Suprapubic skin (tissue), 4 donors: ENCODE measurements around the gene LZTS3. TPM values are rescaled to one million over a fixed set of nuclear protein-coding genes. Genes with fewer than 3 reads are reported as not detected.
A peak's percentile ranks its signal among the peaks of the same experiment; 100 is the strongest.
"Not testable (repeated sequence)": the region's sequence is repeated elsewhere in the genome, so short reads cannot be mapped to it uniquely, and the experiment has no call there.

Experiments used
- DNase-seq, 2 donors: peaks; one replicate each; pipeline ENCODE4 v3.0.0-alpha.2; 2019; ENCODE audit warnings: low spot score in 2 of 2
- H3K27ac ChIP-seq: fragments of 200-600 bp; sonication (generic); one replicate; pipeline ENCODE4 v1.5.1; 2019
- H3K27me3 ChIP-seq: fragments of 200-600 bp; sonication (generic); one replicate; pipeline ENCODE4 v1.5.1; 2019
- H3K36me3 ChIP-seq: fragments of 200-600 bp; sonication (generic); one replicate; pipeline ENCODE4 v1.5.1; 2019
- H3K4me1 ChIP-seq: fragments of 200-600 bp; sonication (generic); one replicate; pipeline ENCODE4 v1.5.1; 2019
- H3K4me3 ChIP-seq: fragments of 200-600 bp; sonication (generic); one replicate; pipeline ENCODE4 v1.5.1; 2019; ENCODE audit warnings: mild to moderate bottlenecking
- H3K9me3 ChIP-seq: fragments of 200-600 bp; sonication (generic); one replicate; pipeline ENCODE4 v1.5.1; 2019
- CTCF ChIP-seq, 2 donors: fragments of 200-600 bp in 1 of 2; fragments of 450-650 bp in 1 of 2; sonication (generic) in 1 of 2; IDR thresholded peaks; one replicate each; pipeline ENCODE4 v1.5.1; 2016 to 2019; ENCODE audit warnings: antibody characterized with exemption in 2 of 2, mild to moderate bottlenecking in 1 of 2, moderate library complexity in 1 of 2
- EP300 ChIP-seq: sonication (generic); formaldehyde crosslinking; IDR thresholded peaks from one replicate; pipeline ENCODE4 v1.6.1; 2017; ENCODE audit warnings: antibody characterized with exemption
- POLR2A ChIP-seq, 2 donors: fragments of 450-650 bp; IDR thresholded peaks; one replicate each; pipeline ENCODE4 v1.6.1; 2017; ENCODE audit warnings: antibody characterized with exemption in 2 of 2, mild to moderate bottlenecking in 2 of 2, moderate library complexity in 2 of 2
- POLR2AphosphoS5 ChIP-seq, 3 donors: sonication (generic); formaldehyde crosslinking; IDR thresholded peaks; one replicate each; pipeline ENCODE4 v1.6.1; 2017; ENCODE audit warnings: antibody characterized with exemption in 3 of 3
- WGBS: methylation state at CpG from one replicate; pipeline ENCODE4 v1.1.5; 2018; 5-methylcytosine and 5-hydroxymethylcytosine counted together
- total RNA-seq, 4 donors: library from RNA; depleted of rRNA; stranded (reverse); fragments of >200 nt; gene quantifications; one replicate each; pipeline ENCODE4 v1.1.0, GENCODE V29; 2016

The LZTS3 gene
- total RNA-seq, 4 donors from 2014 or later = 4.8 to 9.3 (median 6.7) TPM

GRCh38 chr20:3123542-3123941 lies 49.8 kb downstream of the LZTS3 start:
- no peak overlapping the region for H3K27ac ChIP-seq
- WGBS = 65% methylated on average over 1 of the region's 1 CpG
- H3K36me3 ChIP-seq = peaks cover 41% of the 10 kb centered on the region
- H3K4me3 ChIP-seq = no peak overlapping the region
- TF ChIP-seq POLR2AphosphoS5 (IDR thresholded peaks at IDR 0.05) (no peak), EP300 (no peak)
- H3K27me3 ChIP-seq = no peaks in the 10 kb centered on the region
- DNase-seq = peak in 1 of 2 donors; percentile 5
- no peaks in the 10 kb centered on the region for H3K9me3 ChIP-seq
- H3K4me1 ChIP-seq = no peaks in the 10 kb centered on the region

GRCh38 chr20:3121955-3122610 lies 51.3 kb downstream of the LZTS3 start:
- Histone ChIP-seq H3K27me3 (no peaks in the 10 kb centered on the region), H3K36me3 (peaks cover 41% of the 10 kb centered on the region), H3K4me3 (no peak overlapping the region), H3K4me1 (peaks cover 5% of the 10 kb centered on the region), H3K27ac (no peak overlapping the region), H3K9me3 (no peaks in the 10 kb centered on the region)
- DNase-seq = peak in 1 of 2 donors; percentile 41
- no peak for TF ChIP-seq POLR2A (IDR thresholded peaks at IDR 0.05)
- TF ChIP-seq CTCF (IDR thresholded peaks at IDR 0.05) = no peak
- no peak for TF ChIP-seq EP300
- TF ChIP-seq POLR2AphosphoS5 (IDR thresholded peaks at IDR 0.05) = no peak
- 93% methylated on average over 7 of the region's 12 CpGs for WGBS

GRCh38 chr20:3121271-3121911 lies 52.0 kb downstream of the LZTS3 start:
- Histone ChIP-seq H3K36me3 (peaks cover 41% of the 10 kb centered on the region), H3K27me3 (no peaks in the 10 kb centered on the region), H3K9me3 (no peaks in the 10 kb centered on the region), H3K27ac (no peak overlapping the region), H3K4me1 (peaks cover 5% of the 10 kb centered on the region), H3K4me3 (no peak overlapping the region)
- 64% methylated on average over 4 of the region's 11 CpGs for WGBS
- DNase-seq = peak in 1 of 2 donors; percentile 35
- TF ChIP-seq POLR2AphosphoS5 (IDR thresholded peaks at IDR 0.05) = no peak
- TF ChIP-seq CTCF (IDR thresholded peaks at IDR 0.05) = no peak
- no peak for TF ChIP-seq EP300

GRCh38 chr20:3119044-3119443 lies 54.3 kb downstream of the LZTS3 start:
- H3K27me3 ChIP-seq = no peaks in the 10 kb centered on the region
- WGBS = 58% methylated on average over 5 of the region's 5 CpGs
- no peaks in the 10 kb centered on the region for H3K9me3 ChIP-seq
- peaks cover 38% of the 10 kb centered on the region for H3K36me3 ChIP-seq
- no peak for DNase-seq
- H3K4me1 ChIP-seq = peaks cover 5% of the 10 kb centered on the region
- no peak overlapping the region for H3K4me3 ChIP-seq
- TF ChIP-seq EP300 = no peak
- no peak for TF ChIP-seq POLR2A (IDR thresholded peaks at IDR 0.05)
- no peak for TF ChIP-seq POLR2AphosphoS5 (IDR thresholded peaks at IDR 0.05)
- no peak overlapping the region for H3K27ac ChIP-seq

GRCh38 chr20:3117839-3118379 lies 55.4 kb downstream of the LZTS3 start:
- H3K27ac ChIP-seq = peak overlapping the region; percentile 16
- H3K36me3 ChIP-seq = peaks cover 44% of the 10 kb centered on the region

More at GRCh38 chr20:3117839-3118379, 55.4 kb downstream of the LZTS3 start:
- H3K4me1 ChIP-seq, H3K4me3 ChIP-seq, H3K27me3 ChIP-seq, H3K9me3 ChIP-seq: not testable (repeated sequence)
- peak in 1 of 2 donors; percentile 85 for DNase-seq
- WGBS = 64% methylated on average over 14 of the region's 14 CpGs
- TF ChIP-seq CTCF (IDR thresholded peaks at IDR 0.05) = peak; percentile 48 to 53
